SU-DHL-6 (cell line): Measurements from ENCODE around the gene SUMO2.

Source experiments
- EZH2phosphoT487 ChIP-seq: fragments of 200-600 bp; sonication (generic), shearing (Covaris generic); conservative IDR thresholded peaks from 2 replicates; pipeline ENCODE4 v1.6.1; 2018; ENCODE audit warnings: mild to moderate bottlenecking, antibody characterized with exemption, low read length, moderate library complexity, mixed read lengths
- TF ChIP-seq, protein P1 (sequence below): fragments of 200-600 bp; sonication (generic); IDR thresholded peaks from one replicate; pipeline ENCODE4 v1.5.1; 2017; ENCODE audit warnings: antibody characterized with exemption, mild to moderate bottlenecking, low read length, moderate library complexity; ENCODE audit not compliant: insufficient read depth, poor library complexity, severe bottlenecking

GRCh38 chr17:75138519-75138918 lies 44.2 kb downstream of the SUMO2 start:
- TF ChIP-seq, protein P1, sequence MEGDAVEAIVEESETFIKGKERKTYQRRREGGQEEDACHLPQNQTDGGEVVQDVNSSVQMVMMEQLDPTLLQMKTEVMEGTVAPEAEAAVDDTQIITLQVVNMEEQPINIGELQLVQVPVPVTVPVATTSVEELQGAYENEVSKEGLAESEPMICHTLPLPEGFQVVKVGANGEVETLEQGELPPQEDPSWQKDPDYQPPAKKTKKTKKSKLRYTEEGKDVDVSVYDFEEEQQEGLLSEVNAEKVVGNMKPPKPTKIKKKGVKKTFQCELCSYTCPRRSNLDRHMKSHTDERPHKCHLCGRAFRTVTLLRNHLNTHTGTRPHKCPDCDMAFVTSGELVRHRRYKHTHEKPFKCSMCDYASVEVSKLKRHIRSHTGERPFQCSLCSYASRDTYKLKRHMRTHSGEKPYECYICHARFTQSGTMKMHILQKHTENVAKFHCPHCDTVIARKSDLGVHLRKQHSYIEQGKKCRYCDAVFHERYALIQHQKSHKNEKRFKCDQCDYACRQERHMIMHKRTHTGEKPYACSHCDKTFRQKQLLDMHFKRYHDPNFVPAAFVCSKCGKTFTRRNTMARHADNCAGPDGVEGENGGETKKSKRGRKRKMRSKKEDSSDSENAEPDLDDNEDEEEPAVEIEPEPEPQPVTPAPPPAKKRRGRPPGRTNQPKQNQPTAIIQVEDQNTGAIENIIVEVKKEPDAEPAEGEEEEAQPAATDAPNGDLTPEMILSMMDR, result no peak
- TF ChIP-seq EZH2phosphoT487, result no peak
